ENCODE results near the gene TP63. TPM values are rescaled to one million over a fixed set of nuclear protein-coding genes. Genes with fewer than 3 reads are reported as not detected.
A peak's percentile ranks its signal among the peaks of the same experiment; 100 is the strongest.

TP63 gene
- total RNA-seq, 1 donor from 2014 or later: 190 TPM

DNA sequence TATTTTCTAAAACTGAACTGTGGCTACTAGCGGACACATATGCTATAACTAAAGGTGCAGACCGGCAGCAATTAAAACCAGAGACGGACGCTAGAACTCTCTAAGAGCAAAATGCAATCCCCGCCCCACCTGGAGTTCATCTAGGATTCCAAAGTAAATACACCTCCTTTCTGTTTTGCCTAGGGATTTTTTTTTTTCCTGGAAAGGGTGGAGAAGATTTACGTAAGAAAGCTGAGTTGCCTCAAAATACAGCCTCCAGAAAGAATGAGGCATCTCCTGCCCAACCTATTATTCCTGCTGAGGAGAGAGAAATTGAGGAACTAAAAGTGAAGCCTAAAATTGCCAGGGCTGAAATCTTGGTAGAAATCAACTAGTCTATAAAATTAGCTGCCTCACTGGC is 150.2 kb downstream of the TP63 start:
- no peak for ATAC-seq

DNA sequence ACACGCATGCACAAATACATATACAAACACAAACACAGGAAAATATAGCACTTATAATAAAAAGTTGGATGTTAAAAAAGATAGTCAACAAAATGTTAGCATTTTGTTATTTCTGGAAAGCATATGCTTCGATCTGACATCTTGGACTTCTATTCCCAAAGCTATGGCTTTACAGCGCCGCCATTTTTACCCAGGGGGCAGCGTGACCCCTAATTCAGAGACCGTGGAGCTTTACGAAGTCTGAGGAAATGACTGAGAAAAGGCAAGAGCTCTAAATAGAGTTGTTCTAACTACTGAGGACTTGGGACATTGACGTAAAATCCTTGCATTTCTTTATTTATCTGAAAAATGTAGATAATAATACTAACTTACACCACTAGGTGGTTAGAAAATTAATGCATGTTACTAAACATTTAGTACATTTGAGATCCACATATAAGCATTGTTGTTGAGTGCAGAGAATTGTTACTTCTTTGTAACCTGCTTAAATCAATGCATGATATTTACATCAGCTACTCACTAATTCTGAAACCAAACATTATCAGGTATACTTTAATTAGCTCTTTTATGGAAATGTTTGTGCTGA is 155.4 kb downstream of the TP63 start:
- no peak for ATAC-seq

DNA sequence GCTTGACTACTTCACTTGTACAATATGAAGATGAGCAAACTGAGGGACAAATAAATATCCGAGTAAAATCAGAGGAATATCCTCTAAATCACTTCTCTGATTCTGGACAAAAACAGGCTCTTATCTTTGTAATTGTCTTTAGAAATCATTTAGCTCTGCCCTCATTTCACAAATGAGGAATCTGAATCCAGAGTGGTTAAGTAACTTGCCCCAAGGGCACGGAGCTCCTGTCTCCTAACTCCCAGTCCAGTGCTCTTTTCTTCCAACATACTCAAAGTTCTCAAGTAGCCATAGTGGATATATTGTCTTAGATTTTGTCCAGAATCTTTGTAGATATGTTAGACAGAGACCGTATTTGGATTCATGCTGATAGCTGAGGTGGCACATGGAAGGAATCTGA is 156.0 kb downstream of the TP63 start:
- no peak for ATAC-seq

DNA sequence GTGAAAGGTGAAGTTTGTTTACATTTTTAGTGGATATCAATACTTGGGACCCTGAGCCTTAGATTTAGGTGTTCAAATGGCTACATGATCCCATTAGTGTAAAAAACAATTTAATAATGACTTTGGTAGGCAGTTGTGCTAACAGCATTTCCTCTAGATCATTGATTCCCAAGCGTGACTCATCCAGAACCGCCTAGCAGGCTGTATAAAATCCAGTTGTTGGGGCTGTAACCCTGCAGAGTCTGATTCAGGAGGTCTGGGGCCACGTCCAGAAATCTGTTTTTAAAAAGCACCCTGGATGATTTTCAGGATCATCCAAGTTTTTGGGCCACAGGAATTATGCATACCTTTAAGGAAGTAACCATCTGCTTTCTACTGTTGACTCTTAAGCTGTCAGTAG is 156.4 kb downstream of the TP63 start:
- no peak for ATAC-seq

DNA sequence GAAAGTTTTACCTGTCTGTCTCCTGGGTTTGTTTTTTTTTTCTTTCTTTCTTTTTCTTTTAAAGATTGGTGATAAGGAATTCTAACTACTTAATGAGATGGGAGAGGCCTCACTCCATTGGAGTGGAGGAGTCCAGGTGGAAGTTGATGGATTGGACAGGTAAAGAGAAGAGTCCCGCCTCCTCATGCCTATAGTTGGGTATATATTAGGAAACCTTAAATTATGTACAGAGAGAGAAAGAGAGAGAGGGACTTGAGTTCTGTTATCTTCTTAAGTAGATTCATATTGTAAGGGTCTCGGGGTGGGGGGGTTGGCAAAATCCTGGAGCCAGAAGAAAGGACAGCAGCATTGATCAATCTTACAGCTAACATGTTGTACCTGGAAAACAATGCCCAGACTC is 158.2 kb downstream of the TP63 start:
- ATAC-seq: peak; percentile 92

DNA sequence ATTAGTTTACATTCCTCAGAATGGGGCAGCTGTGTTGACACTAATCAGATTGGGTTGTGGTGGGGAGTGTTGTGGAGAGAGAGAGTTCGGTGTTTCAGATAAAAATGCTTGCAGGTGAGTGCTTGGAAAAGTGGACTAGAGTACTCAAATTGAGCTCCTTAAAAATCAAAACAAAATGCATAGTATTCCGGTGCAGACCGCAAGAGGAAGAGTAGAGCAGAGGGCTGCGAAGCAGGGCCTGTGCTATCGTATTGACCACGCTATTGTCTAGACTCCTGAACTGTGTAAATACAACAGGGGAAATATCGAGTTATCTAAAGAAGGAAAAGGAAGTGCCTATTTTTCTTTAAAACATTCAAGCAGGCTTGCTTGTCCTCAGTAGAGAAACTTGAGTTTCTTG is 159.5 kb downstream of the TP63 start:
- ATAC-seq: peak; percentile 60

DNA sequence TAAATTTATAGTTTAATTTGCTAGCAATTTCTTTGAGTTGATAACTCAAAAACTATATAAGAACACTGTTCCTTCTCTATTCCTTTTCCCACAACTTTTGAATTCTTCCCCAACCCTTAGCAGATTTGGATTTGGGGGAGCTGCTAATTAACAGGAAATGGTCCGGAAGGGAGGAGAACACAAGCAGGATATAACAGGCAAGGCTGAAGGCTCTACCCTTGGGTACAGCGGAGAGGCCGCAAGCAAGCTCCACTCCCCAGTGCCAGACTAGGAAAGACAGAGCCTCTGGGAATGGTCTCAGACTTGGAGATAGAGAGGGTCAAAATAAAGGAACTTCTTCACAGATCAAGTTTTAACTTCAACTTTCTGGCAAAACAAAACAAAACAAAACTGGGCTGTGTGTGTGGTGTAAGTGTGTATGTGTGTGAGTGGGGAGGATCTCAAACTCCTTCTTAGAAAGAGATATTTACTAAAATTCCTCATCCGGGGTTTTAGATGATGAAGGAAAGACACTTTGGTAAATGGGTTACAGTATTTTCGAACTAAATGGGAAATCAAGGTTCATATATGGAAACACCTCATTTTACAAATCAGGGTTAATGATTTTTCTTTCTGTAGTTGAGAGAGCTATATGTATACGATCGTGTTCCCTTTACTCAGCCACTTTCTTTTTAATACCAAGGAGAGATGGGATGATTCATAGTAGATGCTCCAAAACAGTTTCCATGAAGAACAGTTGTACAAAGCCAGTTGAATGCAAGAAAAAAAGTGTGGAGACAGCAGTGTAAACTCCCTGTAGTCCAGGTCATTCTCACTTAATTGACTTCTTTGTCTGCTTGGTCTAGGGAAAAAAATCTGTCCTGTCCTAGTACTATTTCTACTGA is 161.1 kb downstream of the TP63 start:
- peak; percentile 66 for ATAC-seq

DNA sequence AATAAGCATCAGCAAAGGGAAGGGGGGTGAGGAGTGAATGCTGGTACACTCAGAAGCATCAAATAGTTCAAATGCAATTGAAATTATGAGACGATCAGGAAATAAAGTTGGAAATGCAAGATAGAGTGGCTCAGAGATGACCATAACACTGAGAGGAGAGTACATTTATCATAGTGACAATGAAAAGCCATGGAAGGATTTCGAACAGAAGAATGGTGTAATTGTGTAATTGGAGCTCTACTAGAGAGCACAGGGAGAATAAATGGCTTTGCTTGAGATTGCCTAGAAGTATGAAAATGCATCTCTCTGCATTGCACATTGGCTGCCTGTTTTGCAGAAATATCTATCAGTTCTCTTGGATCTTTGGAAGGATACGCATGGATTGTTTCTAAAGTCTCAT is 163.3 kb downstream of the TP63 start:
- no peak for ATAC-seq

DNA sequence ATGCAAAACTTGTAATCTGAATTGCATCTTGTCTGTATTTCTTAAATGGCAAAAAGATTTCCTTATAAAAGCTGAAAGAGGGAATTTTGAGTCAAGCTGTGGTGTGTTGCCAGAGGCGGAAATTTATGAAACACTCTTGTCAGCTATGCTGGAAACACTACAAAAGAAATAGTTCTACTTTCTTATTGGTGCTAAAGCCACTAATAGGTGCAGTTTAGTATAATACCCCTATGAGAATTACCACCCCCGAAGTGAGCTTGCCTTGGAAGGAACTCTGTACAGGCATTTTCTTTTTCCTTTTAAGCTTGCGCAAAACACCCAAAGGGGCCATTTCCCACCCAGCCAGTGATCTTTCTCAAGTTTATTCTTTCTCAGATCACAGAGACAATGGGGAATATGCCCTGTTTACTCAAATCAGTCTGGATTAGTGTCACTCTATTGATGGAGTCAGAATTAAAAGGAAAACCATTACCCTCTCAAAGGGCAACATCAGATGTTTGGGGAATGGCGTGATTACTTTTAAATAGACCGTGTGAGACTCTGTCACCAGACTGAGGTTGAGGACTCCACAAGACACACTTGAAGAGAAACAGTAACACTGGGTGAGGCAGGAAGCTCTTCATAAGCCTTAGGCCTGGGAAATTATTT is 166.0 kb downstream of the TP63 start:
- ATAC-seq: peak; percentile 57

DNA sequence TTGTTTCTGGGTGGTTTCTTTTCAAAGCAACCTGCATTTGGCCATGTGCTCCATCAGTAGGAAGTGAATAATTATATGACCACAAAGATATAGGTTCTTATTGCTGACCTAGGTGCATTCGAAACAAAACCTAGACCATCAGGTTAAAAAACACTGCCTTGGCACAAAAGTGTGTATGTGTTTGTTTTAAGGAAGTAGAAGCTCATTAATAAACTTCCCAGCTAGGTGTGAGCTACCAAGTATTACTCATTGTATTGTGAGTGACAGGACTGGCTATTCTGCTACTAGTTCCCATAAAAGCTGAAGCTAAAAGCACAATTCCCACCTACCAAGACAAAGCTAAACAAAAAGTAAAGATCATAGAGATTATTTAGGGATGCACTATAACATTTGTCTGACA is 168.2 kb downstream of the TP63 start:
- peak; percentile 86 for ATAC-seq

DNA sequence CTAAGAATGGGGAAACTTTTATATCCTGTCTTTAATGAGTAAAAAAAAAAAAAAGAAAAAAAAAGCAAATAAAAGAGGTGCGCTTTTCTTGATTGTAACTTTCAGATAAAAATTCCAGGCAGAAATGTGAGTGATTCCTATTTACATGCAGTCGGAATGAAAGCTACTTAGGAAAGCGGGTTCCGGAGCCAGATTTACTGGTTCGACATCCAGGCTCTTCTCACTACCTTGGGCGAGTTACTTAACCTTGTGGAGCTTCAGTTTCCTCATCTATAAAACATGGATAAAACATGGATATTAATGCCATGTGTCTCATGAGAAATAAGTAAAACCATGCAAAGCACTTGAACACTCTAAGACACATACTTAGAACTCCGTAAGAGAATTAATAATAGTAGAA is 169.2 kb downstream of the TP63 start:
- peak; percentile 63 for ATAC-seq

DNA sequence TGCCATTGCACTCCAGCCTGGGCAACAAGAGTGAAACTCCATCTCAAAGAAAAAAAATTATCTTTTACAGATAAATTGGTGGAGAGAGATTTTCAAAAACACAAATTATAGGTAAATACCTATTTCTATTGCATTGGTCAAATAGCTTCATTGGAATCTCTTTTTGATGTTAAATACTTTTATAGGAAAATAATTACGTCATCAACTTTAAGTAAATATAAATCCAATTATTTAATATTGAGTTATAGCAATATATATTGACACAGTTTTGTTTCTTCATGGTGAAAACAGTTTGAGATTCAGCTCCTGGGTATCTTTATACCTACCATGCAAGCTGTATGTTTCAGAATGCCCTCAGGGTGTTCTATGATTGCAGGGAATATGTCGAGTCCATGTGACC is 172.1 kb downstream of the TP63 start:
- ATAC-seq: no peak

DNA sequence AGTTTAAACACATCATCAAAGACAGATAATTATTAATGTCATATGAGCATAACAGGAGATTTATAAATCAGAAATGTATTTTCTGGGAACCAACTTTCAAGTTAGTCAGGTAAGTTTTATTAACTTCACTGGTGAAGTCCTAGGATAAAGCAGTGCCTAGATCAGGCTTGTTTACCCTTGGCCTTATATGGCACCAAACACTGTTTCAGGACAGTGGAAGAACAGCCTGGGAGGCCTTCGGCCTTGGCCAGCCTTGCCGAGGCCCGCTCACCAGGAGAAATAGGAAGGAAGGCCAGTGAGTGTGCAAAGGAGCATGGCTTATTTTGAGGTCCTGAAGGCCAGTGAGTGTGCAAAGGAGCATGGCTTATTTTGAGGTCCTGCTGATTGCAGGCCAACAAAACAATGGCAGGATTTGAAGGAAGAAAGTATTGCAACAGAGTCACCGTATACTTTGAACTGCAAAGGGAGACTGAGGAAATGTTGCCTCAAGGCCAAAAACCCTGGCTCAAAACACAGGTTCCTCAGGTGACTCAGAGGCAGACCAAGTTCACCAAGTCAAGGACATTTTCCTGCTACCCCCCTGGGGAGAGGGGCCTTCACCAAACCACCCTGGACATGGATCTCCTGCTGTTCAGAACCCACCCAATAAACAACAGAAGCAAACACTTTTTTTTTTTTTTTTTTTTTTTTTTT is 174.3 kb downstream of the TP63 start:
- ATAC-seq: peak; percentile 41

DNA sequence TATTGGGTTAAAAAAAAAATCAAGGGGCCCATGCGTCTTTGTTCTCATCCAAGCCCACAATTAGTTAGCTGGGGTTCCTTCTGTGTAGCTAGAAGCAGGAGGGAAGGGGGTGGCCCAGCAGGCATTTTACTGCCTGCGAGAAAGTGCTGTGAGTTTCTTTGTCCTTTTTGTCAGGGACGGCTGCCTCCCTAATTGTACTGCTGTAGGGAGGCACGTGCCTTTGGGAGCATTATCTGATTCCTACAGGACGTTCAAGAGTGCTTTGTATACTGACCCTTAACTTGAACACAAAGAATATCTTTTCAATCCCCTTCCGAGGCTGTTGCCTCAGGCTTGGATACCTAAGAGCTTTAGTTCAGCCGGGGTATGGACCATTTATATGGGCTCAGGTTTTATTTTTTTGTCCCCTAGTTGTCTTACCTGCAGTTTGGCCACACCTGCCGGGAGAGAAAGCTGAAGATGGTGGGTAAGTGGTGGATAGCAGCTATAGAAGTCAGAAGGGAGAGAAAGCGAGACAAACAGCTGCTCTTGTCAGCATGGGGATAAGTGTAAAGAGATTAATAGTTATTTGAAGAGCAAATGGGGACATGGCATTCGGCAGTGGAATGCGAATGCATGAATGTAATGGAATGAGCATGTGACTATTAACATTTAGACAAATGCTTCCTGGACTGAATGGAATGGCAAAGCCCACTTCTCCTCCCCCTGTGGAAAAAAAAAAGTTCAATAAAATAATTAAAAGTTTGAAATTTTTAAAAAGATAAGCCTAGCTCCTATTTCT is 175.2 kb downstream of the TP63 start:
- peak; percentile 32 for ATAC-seq

DNA sequence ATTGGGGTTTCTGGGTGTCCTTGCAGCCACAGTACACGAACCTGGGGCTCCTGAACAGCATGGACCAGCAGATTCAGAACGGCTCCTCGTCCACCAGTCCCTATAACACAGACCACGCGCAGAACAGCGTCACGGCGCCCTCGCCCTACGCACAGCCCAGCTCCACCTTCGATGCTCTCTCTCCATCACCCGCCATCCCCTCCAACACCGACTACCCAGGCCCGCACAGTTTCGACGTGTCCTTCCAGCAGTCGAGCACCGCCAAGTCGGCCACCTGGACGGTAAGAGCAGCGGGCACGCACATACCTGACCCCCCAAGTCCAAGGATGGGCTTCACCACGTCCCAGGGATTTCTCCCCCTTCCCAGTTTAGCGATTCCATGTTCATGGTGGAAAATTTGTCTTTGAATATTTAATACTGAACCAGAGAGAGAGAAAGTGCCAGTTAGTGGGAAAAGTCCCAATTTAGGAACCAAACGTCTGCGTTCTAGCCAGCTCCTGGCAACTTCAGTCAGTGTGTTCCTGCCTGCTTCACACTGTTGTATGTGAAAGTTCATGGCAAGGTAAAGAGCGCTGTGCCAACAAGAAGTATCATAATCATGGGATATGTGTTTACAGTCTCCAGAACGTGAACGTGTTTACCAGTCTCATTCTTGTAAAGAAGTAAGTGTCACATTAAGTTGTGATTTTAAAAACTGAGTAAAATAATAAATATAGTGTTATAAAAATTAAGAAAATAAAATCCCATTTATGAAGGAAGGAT is 177.2 kb downstream of the TP63 start:
- ATAC-seq: no peak

DNA sequence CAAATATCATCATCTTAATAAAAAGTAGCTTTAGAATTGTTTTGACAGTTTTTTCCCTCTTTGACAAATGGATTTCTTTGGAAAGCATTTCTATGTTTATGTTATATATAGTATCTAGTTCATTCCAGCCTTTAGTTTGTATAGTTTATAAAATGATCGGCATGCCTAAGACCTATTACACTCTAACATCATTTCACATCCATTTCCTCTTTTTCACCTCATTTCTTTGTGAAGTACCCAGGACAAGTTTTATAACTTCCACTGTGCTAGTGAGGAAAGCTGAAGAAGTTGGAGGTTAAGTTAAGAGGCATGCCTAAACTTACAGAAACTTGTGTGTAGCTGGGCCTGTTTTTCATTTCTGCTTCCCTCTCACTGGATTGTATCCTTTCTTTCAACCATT is 178.4 kb downstream of the TP63 start:
- no peak for ATAC-seq

DNA sequence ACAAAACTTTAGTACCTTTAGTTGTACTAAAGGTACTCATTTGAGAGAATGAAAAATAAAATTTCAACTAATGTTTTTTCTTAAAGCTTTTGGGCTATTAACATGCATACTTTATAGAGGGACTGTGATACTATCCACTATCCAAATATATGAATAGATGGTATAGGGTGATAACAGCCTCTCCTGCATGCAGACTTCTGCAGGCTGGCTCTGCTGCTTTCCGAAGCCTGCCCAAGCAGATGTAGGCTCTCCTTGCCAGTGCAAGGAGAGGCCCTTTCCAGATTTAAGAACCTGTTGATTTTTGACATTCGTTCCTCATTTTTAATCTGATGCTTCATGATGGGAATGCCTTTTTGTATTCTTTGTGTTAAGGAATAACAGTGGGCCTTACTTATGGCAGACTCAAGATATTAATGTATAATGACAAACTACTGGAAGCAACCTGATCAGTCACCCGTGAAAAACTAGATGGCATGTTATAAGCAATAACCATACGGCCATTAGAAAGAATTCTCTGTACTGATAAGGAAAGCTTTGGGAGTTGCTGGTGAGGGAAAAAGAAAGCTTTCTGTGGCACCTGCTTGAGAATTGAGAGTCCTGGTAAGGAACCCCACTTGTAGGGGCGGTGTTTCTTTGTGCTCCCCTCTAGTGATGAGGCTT is 181.7 kb downstream of the TP63 start:
- no peak for ATAC-seq

DNA sequence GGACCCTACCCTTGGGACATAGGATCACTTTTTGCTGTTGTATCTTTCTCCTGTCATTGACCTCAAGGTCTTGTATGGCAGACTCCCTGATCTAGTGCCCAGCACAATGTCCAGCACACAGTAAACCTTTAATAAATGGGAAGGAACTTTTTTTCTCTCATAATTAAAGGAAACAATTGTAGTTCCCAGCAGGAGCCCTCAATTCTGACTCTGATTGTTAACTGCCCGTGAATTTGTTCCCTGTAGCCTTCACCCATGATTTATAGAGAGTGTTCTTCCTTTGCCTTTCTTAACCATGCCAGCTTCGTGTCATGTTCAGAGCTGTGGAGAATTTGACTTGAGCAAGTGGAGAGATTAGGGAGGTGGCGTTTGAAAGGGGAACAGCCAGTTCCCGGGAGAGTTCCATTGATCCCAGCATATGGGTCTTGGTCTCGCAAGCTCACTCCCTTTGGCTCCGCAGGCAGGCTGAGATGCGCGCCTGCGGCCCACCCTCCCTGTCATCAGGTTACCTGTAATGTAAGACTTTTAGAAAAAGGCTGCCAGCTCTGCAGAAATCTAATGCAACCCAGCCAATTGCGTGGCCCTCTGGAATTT is 182.6 kb downstream of the TP63 start:
- no peak for ATAC-seq

DNA sequence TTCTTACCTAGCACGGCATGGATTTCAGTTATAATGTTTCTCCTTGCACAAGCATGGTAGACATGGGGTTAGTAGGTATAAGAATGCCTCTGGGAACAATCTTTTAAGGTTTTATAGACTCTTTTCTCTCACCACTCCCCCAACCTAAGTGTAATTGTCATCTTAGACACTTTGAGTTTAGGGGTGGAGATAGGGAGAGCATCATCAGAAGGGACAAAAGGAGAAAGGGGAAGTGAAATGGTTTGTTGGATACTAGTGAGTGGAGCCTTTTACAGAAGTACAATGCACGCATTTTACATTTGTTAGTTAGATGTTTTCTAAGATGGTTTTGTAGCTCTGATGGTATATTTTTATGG is 189.2 kb downstream of the TP63 start:
- ATAC-seq: no peak

DNA sequence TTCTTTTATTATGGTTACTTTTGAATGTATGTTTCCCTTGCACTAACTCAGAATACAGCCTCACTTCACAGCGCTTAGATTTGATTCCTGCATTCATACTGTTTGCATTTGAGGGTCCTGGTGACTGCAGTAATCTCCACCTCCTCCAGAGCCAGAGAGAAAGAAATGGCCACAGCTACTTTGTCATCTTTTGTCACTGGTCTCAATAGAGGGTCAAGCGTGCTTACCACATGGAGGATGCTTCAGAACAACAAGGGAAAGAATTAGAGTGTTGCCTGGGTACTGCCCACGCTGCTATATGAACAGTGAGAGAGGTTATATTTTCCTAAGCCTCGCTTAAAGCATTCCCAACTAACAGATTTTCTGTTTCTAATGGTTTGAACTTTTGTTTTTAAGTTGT is 190.1 kb downstream of the TP63 start:
- ATAC-seq: no peak

DNA sequence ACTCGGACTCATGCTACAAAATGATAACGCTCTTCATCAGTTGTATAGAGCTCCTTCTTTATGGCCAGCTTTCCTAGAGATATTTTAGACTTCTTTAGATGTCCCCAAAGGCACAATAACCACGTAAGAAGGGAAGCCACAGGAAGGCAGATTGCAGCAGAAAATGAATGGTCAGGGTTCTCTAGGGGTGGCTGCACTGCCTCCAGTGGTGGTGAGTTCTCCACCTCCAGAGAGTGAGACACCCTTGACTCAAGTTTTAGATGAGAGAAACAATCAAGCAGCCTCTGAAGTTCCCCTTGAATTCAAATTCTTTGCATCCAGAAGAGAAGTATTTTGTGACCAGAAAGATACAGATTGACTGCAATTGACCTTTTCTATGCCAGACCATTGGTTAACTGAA is 191.5 kb downstream of the TP63 start:
- no peak for ATAC-seq
